ENCODE results near the gene UNC5B.

The UNC5B gene

GRCh38 chr10:71254834-71255549 is 42.6 kb downstream of the UNC5B start:
- DNase-seq (ENCODE audit: low read depth in 2 of 2), result no peak

GRCh38 chr10:71255550-71255807 is 43.1 kb downstream of the UNC5B start:
- DNase-seq (ENCODE audit: low read depth in 2 of 2), result no peak

GRCh38 chr10:71255808-71256660 is 43.7 kb downstream of the UNC5B start:
- DNase-seq (ENCODE audit: low read depth in 2 of 2), result no peak

GRCh38 chr10:71256661-71257318 is 44.4 kb downstream of the UNC5B start:
- no peak for DNase-seq (ENCODE audit: low read depth in 2 of 2)

DNA sequence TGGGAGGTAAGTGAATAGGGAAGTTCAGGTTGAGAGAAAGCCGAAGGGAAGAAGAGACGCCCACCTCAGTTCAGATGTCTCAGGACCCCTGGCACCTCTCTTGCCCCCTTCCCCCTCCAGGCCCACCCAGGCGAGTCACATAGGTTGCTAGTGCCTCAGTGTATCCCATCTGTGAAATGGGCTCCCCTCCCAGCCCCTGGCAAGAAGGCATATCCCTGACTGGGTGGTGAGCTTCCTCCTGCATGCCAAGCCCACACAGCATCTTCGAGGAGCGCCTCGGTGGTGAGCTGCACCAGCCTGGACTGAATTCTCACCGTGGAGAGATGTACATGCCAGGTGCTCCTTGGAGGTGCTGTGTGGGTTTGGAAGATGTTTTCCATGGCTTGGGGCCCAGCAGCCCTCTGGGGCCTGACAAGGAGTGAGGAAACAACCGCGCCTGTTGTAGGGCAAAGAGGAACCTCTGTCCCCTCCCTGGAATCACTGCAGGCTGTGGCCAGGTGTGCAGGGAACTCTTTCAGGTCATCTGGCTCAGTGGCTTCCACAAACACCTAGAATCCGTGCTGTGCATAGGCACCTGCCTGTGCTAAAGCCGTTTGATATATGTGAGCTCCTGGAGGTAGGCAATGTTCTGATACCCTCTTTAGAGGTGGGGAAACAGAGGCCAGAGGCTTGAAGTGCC is 45.1 kb downstream of the UNC5B start:
- DNase-seq (ENCODE audit: low read depth in 2 of 2), result no peak

GRCh38 chr10:71258046-71258445 is 45.7 kb downstream of the UNC5B start:
- DNase-seq (ENCODE audit: low read depth in 2 of 2), result no peak

DNA sequence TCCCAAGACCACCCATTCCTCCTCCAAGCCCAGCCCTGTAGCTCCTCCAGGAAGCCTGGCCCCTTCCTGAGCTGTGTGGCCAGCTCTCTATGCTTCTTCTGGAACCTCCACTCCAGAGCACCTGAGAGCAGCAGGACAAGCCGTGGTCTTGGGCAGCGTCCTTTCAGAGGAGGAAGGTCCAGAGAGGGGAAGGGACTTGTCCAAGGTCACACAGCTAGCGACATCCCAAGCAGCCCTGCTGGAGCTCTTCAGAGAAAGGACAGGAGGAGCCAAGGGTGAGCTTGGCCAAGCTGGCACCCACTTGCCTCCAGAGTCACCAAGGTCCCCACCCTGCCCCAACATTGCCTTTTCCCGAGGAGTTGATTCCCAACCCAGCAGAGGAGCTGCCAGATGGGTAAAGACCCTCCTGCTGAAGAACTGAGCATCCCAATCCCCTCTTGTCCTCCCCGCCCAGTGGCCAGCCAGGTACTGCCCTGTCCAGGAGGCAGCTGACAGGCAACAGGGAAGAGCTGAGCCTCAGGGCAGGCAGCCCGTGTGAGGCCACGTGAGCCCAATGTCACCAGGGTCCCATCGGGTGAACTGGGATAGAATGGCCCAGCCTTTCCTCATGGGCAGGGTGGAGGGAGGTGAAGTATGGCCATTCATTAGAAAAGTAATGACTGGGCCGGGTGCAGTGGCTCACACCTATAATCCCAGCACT is 46.2 kb downstream of the UNC5B start:
- no peak for DNase-seq (ENCODE audit: low read depth in 2 of 2)

DNA sequence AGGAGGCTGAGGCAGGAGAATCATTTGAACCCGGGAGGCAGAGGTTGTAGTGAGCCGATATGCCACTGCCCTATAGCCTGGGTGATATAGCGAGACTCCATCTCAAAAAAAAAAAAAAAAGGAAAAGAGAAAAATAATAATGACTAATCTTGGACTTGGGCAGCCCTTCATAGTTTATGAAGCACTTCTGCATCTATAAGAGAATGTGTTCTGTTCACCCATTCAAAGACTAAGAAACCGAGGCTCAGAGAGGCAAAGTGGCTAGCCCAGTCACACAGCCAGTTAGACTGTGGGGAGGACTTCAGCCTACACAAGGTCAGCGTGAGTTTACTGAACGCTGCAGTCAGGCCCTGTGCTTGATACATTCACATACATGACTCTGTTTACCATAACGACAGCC is 46.9 kb downstream of the UNC5B start:
- no peak for DNase-seq (ENCODE audit: low read depth in 2 of 2)

DNA sequence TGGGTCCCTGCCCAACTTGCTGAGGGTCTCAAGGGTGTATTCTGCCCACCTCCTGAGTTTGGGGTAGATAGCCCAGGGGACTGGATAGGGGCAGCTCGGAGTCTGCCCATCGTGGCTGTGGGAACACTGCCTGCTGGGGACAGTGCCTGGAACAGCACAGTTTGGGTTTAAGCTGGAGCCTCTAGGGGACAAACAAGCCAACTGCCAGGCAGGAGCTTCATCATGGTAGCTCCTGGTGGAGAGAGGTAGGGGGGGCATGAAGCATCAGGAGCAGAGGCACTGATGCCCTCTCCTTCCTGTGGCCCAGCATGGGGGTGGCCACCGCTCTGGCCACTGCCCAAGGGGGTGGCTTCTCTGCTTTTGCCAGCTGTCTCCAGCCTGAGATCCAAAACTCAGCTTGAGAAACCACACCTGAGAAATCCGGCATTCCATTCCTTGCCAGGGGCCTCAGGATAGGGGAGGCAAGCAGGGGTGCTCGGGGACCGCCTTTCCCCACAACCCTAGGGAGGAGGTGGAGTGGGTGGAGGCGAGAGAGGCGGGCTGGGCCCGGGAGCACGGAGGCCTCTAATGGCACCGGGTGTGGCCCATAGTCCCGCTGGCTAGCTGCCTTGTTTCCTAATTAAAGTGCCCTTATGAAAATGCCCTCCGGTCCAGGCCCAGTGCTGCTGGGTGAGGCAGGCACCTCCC is 47.6 kb downstream of the UNC5B start:
- DNase-seq (ENCODE audit: low read depth in 2 of 2), result no peak

GRCh38 chr10:71260622-71261325 is 48.4 kb downstream of the UNC5B start:
- DNase-seq (ENCODE audit: low read depth in 2 of 2), result no peak

DNA sequence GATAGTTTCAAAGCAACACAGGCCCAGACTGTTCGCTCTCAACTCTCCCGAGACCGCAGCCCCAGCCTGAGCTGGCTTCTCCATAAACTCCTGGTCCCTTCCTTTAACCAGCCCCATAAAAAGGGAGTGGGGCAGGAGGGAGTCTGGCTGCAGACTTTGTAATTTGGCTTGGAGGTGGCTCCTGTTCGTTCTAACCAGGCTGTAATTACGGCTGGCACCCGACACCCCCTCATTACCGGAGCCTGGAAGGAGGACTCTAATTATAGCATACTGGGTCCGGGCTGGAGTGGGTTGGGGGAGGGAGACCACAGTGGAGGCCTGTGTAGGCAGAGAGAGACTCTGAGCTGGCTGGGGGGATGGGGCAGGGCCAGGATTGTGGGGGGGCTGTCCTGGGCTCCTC is 49.7 kb downstream of the UNC5B start:
- DNase-seq (ENCODE audit: low read depth in 2 of 2), result no peak

DNA sequence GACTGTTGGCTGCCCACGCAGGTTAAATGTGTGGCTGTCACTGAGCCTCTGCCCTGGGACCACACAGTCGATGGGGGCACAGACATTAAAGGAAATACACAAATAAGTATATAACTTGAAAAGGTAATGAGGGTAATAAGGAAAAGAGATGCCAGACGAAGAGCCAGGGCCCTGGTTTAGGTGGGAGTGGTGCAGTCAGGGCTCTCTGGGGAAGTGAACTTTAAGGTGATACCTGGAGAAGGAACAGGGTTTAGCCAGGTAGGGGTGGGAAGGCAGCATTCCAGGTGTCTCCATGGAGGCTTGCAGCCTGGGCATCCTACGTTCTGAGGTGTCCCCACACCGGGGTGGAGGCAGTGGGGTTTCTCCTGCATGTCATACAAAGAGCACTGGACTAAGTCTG is 50.4 kb downstream of the UNC5B start:
- DNase-seq (ENCODE audit: low read depth in 2 of 2), result no peak

DNA sequence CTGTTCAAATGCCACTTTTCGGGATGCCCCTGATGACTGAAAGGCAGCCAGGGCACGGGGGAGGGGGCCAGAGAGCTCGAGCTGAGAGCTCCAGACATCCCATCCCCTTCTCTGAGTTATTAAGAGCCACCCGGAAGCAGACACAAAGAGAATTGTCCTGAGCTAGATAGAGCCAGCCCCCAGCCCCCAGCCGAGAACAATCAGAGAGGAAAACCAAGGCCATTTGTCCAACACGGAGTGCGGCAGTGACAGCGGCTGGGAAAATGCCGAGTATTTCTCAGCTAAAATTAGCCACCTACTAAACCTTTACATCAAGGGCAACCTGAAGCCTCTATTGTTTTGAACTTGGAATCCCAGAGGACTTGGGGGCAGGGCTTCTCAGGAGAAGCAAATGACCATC is 51.0 kb downstream of the UNC5B start:
- no peak for DNase-seq (ENCODE audit: low read depth in 2 of 2)

GRCh38 chr10:71264345-71265200 is 52.2 kb downstream of the UNC5B start:
- DNase-seq (ENCODE audit: low read depth in 2 of 2), result no peak

DNA sequence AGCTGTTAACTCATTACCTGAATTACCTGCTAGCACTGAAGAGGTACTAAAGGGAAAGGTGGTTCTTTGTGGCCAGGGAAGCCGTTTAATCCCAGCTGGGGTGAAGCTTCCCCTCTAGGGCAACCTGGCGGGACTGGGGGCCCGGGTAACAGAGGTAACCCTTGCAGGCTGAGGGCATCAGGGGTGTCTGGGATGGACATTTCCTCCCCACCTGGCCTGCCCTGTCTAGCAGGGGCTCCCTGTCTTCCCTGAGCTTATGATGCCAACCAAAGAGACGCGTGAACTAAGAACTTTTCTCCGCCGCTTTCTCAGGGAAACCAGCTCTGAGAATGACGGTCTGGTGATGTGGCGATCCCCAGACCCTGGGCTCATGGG is 52.8 kb downstream of the UNC5B start:
- no peak for DNase-seq (ENCODE audit: low read depth in 2 of 2)

DNA sequence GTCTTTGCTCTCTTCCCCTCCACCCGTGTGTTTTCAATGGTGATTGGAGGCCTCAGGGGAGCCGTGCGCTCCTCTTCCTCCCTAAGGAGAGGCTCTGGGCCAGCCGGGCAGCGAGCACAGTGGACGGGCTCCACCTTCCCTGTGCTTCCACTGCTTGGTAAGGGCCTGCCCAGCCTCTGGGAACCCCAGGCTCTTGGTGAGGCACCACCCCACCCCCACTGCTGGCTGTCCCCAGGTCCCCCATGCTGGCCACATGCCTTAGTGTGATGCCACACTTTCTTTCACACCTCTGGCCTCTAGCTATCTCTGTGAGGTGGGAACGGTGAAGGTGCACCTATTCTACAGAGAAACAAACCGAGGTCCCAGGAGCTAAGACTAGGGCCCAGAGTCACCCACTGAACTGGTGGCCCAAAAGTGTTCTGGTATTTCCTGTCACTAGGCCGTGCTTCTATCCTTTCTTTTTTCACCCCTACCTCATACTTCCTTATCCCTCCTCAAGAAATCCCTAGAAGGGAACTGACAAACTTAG is 53.3 kb downstream of the UNC5B start:
- no peak for DNase-seq (ENCODE audit: low read depth in 2 of 2)

DNA sequence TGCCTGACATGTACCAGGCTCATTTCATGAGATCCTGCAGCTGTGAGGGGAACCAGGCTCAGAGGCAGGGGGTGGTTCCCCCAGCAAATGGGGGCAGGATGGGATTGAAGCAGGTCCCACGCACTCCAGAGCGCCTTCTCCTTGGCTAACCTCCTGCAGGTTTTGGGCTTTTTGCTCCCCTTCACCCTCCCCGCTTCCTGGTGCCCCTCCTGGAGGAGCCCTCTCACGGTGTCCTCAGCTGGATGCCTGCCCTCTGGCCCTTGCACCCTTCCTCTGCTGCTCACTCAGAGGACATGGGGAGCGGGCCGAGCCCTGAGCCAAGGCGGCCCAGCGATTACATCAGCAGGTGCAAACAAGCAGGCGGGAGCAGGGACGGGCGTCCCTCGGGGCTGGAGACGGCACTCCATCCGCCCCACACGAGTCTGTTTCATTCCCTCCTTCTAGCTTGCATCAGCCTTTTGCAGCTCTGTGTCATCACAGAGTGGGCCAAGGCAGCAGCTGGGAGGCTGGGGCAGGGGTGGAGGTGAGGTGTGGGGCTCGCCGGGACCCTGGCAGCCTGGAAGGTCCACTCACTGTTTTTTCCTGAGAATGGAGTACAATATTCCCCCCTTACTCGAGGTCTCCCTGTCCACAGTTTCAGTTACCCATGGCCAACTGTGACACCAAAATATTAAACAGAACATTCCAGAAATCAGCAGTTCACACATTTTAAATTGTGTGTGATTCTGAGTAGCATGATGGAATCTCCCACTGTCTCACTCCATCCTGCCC is 54.0 kb downstream of the UNC5B start:
- DNase-seq (ENCODE audit: low read depth in 2 of 2), result no peak

DNA sequence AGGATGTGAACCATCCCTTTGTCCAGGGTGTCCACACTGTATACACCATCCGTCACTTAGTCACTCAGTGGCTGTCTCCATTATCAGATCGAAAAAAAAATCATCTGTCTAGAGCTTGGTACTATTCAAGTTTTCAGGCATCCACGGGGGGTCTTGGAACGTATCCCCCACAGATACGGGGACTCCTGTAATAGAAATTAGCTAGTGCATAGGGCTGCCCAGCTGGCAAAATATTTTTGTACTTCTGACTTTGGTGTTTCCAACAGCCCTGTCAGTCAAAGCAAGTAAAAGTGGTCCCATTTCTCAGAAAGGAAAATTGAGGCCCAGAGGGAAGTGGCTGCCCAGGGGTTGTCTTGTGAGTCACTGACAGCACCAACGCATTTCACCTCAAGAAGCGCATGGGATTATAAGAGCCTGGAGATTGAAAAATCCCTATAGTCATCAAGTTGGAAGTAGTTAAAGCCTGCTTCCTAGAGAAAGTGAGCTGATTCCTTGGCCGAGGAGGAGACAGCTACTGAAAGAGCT is 54.6 kb downstream of the UNC5B start:
- no peak for DNase-seq (ENCODE audit: low read depth in 2 of 2)
